HG03460 (cell line): ENCODE data around the gene CAV2.

Experiments used
- ATAC-seq: cut with Tn5 transposase; IDR thresholded peaks from one replicate; pipeline ENCODE4 v1.9.1; 2021; ENCODE audit not compliant: unreplicated experiment

Gene CAV2

GRCh38 chr7:116545411-116545993 is 46.0 kb downstream of the CAV2 start:
- no peak for ATAC-seq

GRCh38 chr7:116546054-116546453 is 46.5 kb downstream of the CAV2 start:
- no peak for ATAC-seq

- no peak for ATAC-seq
Measured at GRCh38 chr7:116546916-116547315, 47.4 kb downstream of the CAV2 start.

- ATAC-seq: no peak
Measured at GRCh38 chr7:116547347-116547746, 47.8 kb downstream of the CAV2 start.

GRCh38 chr7:116548506-116548905 is 49.0 kb downstream of the CAV2 start:
- ATAC-seq: peak; percentile 83

- no peak for ATAC-seq
Measured at GRCh38 chr7:116549370-116549769, 49.8 kb downstream of the CAV2 start.

GRCh38 chr7:116551692-116552091 is 52.2 kb downstream of the CAV2 start:
- ATAC-seq: no peak

- ATAC-seq: no peak
Measured at GRCh38 chr7:116552602-116553001, 53.1 kb downstream of the CAV2 start.

GRCh38 chr7:116553168-116553964 is 53.8 kb downstream of the CAV2 start:
- ATAC-seq: no peak

- no peak for ATAC-seq
Measured at GRCh38 chr7:116554436-116554835, 54.9 kb downstream of the CAV2 start.

GRCh38 chr7:116554911-116555310 is 55.4 kb downstream of the CAV2 start:
- no peak for ATAC-seq

GRCh38 chr7:116557066-116557585 is 57.6 kb downstream of the CAV2 start:
- ATAC-seq: no peak

- ATAC-seq: no peak
Measured at GRCh38 chr7:116557901-116558300, 58.4 kb downstream of the CAV2 start.
